A549 (cell line): ENCODE measurements around the gene RHBG. TPM values are rescaled to one million over a fixed set of nuclear protein-coding genes. Genes with fewer than 3 reads are reported as not detected.

Experiments
- ATAC-seq, 2 experiments: fragments of 200-7000 bp in 1 of 2; fragments of >200 bp in 1 of 2; cut with Nextera tagmentation in 1 of 2; cut with Tn5 transposase in 1 of 2; 3 replicates each; pipeline versions ENCODE4 v1.8.0 to v1.9.1; 2018 to 2020; ENCODE audit warnings: mild to moderate bottlenecking in 1 of 2, moderate library complexity in 1 of 2
- CTCF ChIA-PET: fragments of 300-600 bp; sonication (Branson Sonifier 250); formaldehyde crosslinking; extraction: SDS; loops from one replicate; lab custom pipeline; 2021; ENCODE audit warnings: antibody characterized with exemption, inconsistent platforms; lab: Yijun Ruan, JAX
- POLR2A ChIA-PET: fragments of 350-600 bp; formaldehyde crosslinking; extraction: SDS; loops from one replicate; lab custom pipeline; 2021; ENCODE audit warnings: antibody characterized with exemption, inconsistent platforms; lab: Yijun Ruan, JAX
- DNase-seq, 2 experiments: peaks; one replicate each; pipeline versions ENCODE4 v3.0.0 to v3.0.0-alpha.2; 2011 to 2016; ENCODE audit warnings: low read depth in 1 of 2, low spot score in 1 of 2
- FAIRE-seq: peaks from 2 replicates; lab custom pipeline; 2011; peaks lifted over from hg19 to GRCh38; lab: Jason Lieb, UNC
- H3K27ac ChIP-seq, 2 experiments: fragments of >200 bp; sonication (Bioruptor Twin); formaldehyde crosslinking; 3 replicates each; pipeline ENCODE4 v1.5.1; 2016 to 2017
- H3K4me1 ChIP-seq: fragments of >200 bp; sonication (Bioruptor Twin); formaldehyde crosslinking; 3 replicates; pipeline ENCODE4 v1.6.1; 2016
- H3K4me2 ChIP-seq: fragments of >200 bp; sonication (Bioruptor Twin); formaldehyde crosslinking; 3 replicates; pipeline ENCODE4 v1.6.1; 2016
- H3K4me3 ChIP-seq: fragments of >200 bp; sonication (Bioruptor Twin); formaldehyde crosslinking; 3 replicates; pipeline ENCODE4 v1.5.1; 2016
- H3K9me3 ChIP-seq: fragments of >200 bp; sonication (Bioruptor Twin); formaldehyde crosslinking; 3 replicates; pipeline ENCODE4 v1.6.1; 2016
- CHD2 ChIP-seq: fragments of 150-350 bp; IDR thresholded peaks from 2 replicates; pipeline ENCODE4 v1.6.1; 2014; ENCODE audit warnings: low read length; ENCODE audit not compliant: partially characterized antibody
- EHF ChIP-seq: fragments of 250-450 bp; sonication (Bioruptor Pico); IDR thresholded peaks from 2 replicates; pipeline ENCODE4 v1.5.0; 2020; ENCODE audit warnings: mild to moderate bottlenecking
- EHMT2 ChIP-seq: fragments of 200-600 bp; sonication (generic); IDR thresholded peaks from 2 replicates; pipeline ENCODE4 v1.6.1; 2016; ENCODE audit warnings: antibody characterized with exemption, low read depth, mild to moderate bottlenecking, moderate library complexity
- ESRRA ChIP-seq: fragments of 150-350 bp; IDR thresholded peaks from 2 replicates; pipeline ENCODE4 v1.6.1; 2014; ENCODE audit warnings: mild to moderate bottlenecking, low read length, borderline replicate concordance
- FOXS1 ChIP-seq: fragments of 250-450 bp; sonication (Bioruptor Pico); IDR thresholded peaks from 2 replicates; pipeline ENCODE4 v1.5.0; 2020; ENCODE audit warnings: mild to moderate bottlenecking, moderate library complexity
- HOXA7 ChIP-seq: fragments of 250-450 bp; sonication (Bioruptor Pico); IDR thresholded peaks from 2 replicates; pipeline ENCODE4 v1.5.0; 2020; ENCODE audit warnings: mild to moderate bottlenecking, moderate library complexity
- HOXB5 ChIP-seq: fragments of 250-450 bp; sonication (Bioruptor Pico); IDR thresholded peaks from 2 replicates; pipeline ENCODE4 v1.5.0; 2020; ENCODE audit warnings: mild to moderate bottlenecking, moderate library complexity
- MAFK ChIP-seq: fragments of 450-650 bp; IDR thresholded peaks from 2 replicates; pipeline ENCODE4 v1.6.1; 2014; ENCODE audit not compliant: partially characterized antibody
- NFE2L2 ChIP-seq: fragments of 150-350 bp; conservative IDR thresholded peaks from 2 replicates; pipeline ENCODE4 v1.6.1; 2014; ENCODE audit warnings: low read length
- PHF8 ChIP-seq: fragments of 200-600 bp; sonication (generic); IDR thresholded peaks from 2 replicates; pipeline ENCODE4 v1.6.1; 2016; ENCODE audit warnings: low read depth, mild to moderate bottlenecking, antibody characterized with exemption, moderate library complexity, borderline replicate concordance
- POLR2A ChIP-seq: IDR thresholded peaks from 2 replicates; pipeline ENCODE4 v1.6.1; 2012; ENCODE audit warnings: mild to moderate bottlenecking, low read length
- POLR2AphosphoS2 ChIP-seq: conservative IDR thresholded peaks from 2 replicates; pipeline ENCODE4 v1.6.1; 2012; ENCODE audit warnings: low read length, improper control_type of control experiment, inconsistent platforms
- RAD21 ChIP-seq, 2 experiments: fragments of >200 bp in 1 of 2; sonication (Bioruptor Twin) in 1 of 2; formaldehyde crosslinking in 1 of 2; IDR thresholded peaks in 1 of 2; conservative IDR thresholded peaks in 1 of 2; 2 replicates in 1 of 2; 3 replicates in 1 of 2; pipeline ENCODE4 v1.6.1; 2012 to 2018; ENCODE audit warnings: inconsistent platforms in 1 of 2
- RFX5 ChIP-seq: fragments of 450-650 bp; IDR thresholded peaks from 2 replicates; pipeline ENCODE4 v1.7.1; 2014; ENCODE audit warnings: antibody characterized with exemption, mild to moderate bottlenecking, moderate library complexity
- SMC3 ChIP-seq: fragments of >200 bp; sonication (Bioruptor Twin); formaldehyde crosslinking; IDR thresholded peaks from 3 replicates; pipeline ENCODE4 v1.6.1; 2018; ENCODE audit warnings: inconsistent platforms
- SREBF2 ChIP-seq: fragments of 450-650 bp; IDR thresholded peaks from 2 replicates; pipeline ENCODE4 v1.6.1; 2014; ENCODE audit warnings: mild to moderate bottlenecking, moderate library complexity
- TFCP2L1 ChIP-seq: fragments of 250-450 bp; sonication (Bioruptor Pico); IDR thresholded peaks from 2 replicates; pipeline ENCODE4 v1.5.0; 2021; ENCODE audit warnings: mild to moderate bottlenecking
- TP53 ChIP-seq: fragments of 250-450 bp; sonication (Bioruptor Pico); IDR thresholded peaks from 2 replicates; pipeline ENCODE4 v1.5.0; 2021; ENCODE audit warnings: mild to moderate bottlenecking, moderate library complexity
- ZC3H11A ChIP-seq: fragments of 450-650 bp; IDR thresholded peaks from 2 replicates; pipeline ENCODE4 v1.6.1; 2014; ENCODE audit warnings: antibody characterized with exemption, mild to moderate bottlenecking
- ZSCAN20 ChIP-seq: fragments of 250-450 bp; sonication (Bioruptor Pico); IDR thresholded peaks from 2 replicates; pipeline ENCODE4 v1.8.0; 2022; ENCODE audit warnings: mild to moderate bottlenecking, moderate library complexity
- WGBS: methylation state at CpG from one replicate; pipeline ENCODE4 v1.1.6; 2017; ENCODE audit errors: missing lambda C conversion rate; 5-methylcytosine and 5-hydroxymethylcytosine counted together
- polyA plus RNA-seq, 4 experiments: library from polyadenylated mRNA; depleted of rRNA in 3 of 4; stranded (reverse); fragments of >200 nt; fragmentation: RNase III in 1 of 4; extraction: RNeasy Plus Mini Kit Qiagen cat#74134 plus additional on column Dnase treatment in 1 of 4; gene quantifications; 2 replicates in 3 of 4; 3 replicates in 1 of 4; pipeline ENCODE4 v1.2.3, GENCODE V29; 2011 to 2017
- TF ChIP-seq, protein P1 (sequence below): fragments of >200 bp; sonication (Bioruptor Twin); formaldehyde crosslinking; IDR thresholded peaks from 3 replicates; pipeline ENCODE4 v1.5.1; 2016
- TF ChIP-seq, protein P2 (sequence below): IDR thresholded peaks from 2 replicates; pipeline ENCODE4 v1.6.1; 2012

RHBG gene
- polyA plus RNA-seq, 2 of the 4 experiments (the other 2 are of a cell fraction), result 0.06 TPM; not detected in 1

DNA sequence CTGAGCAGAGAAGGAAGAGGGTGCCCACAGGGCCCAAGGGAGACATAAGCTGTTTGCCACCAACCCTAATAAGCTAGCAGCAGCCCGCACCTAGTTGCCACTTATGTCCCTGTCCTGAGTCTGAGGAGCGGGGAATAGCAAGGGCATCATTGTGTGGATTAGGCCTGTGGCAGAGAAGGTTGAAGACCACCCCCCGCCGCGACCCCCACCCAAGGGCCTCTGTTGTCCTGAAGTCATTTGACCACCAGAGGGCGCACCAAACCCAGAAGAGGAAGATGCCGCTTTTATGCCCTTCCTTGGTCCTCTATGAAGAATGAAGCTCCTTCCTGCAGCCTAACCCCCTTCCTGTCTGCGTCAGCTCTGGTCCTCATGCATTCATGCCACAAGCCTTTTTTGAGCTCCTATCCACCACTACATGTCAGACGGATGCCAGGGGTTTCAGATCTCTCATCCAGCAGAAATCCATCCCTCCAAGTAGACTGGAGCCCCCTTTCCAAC, 16.6 kb downstream of the RHBG start:
- TF ChIP-seq HOXB5 (CRISPR knock-in tag), result no peak
- no peak for TF ChIP-seq POLR2A
- TF ChIP-seq, protein P1, sequence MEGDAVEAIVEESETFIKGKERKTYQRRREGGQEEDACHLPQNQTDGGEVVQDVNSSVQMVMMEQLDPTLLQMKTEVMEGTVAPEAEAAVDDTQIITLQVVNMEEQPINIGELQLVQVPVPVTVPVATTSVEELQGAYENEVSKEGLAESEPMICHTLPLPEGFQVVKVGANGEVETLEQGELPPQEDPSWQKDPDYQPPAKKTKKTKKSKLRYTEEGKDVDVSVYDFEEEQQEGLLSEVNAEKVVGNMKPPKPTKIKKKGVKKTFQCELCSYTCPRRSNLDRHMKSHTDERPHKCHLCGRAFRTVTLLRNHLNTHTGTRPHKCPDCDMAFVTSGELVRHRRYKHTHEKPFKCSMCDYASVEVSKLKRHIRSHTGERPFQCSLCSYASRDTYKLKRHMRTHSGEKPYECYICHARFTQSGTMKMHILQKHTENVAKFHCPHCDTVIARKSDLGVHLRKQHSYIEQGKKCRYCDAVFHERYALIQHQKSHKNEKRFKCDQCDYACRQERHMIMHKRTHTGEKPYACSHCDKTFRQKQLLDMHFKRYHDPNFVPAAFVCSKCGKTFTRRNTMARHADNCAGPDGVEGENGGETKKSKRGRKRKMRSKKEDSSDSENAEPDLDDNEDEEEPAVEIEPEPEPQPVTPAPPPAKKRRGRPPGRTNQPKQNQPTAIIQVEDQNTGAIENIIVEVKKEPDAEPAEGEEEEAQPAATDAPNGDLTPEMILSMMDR, result peak; percentile 95
- no peak for TF ChIP-seq POLR2AphosphoS2
- TF ChIP-seq ESRRA, result no peak
- peak; percentile 96 for TF ChIP-seq SMC3
- no peak for TF ChIP-seq PHF8
- no peak for TF ChIP-seq SREBF2
- TF ChIP-seq ZSCAN20 (CRISPR knock-in tag), result no peak
- peak; percentile 93 to 97 for TF ChIP-seq RAD21 (conservative IDR thresholded peaks at IDR 0.05 in 1 of 2, IDR thresholded peaks at IDR 0.05 in 1 of 2)
- TF ChIP-seq, protein P2, sequence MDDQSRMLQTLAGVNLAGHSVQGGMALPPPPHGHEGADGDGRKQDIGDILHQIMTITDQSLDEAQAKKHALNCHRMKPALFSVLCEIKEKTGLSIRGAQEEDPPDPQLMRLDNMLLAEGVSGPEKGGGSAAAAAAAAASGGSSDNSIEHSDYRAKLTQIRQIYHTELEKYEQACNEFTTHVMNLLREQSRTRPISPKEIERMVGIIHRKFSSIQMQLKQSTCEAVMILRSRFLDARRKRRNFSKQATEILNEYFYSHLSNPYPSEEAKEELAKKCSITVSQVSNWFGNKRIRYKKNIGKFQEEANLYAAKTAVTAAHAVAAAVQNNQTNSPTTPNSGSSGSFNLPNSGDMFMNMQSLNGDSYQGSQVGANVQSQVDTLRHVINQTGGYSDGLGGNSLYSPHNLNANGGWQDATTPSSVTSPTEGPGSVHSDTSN, result no peak
- TF ChIP-seq TFCP2L1 (CRISPR knock-in tag), result no peak
- TF ChIP-seq MAFK, result no peak
- no peak for TF ChIP-seq TP53
- no peak for TF ChIP-seq HOXA7 (CRISPR knock-in tag)
- TF ChIP-seq NFE2L2, result no peak
- TF ChIP-seq, all 56 proteins: peak for 3
- 2% methylated on average over 8 of the region's 9 CpGs for WGBS
- POLR2A ChIA-PET, result interaction anchor here (1.0 kb wide), 3 partner anchors 36 to 72 kb away, joined by 3 to 7 read pairs (median 5); no protein-coding TSS in a partner anchor
- peak overlapping the region; percentile 13 to 29; a peak in 1 of 6 replicates for H3K27ac ChIP-seq
- peak; percentile 55 to 70; a peak in 5 of 6 replicates for ATAC-seq
- no peak overlapping the region for H3K4me2 ChIP-seq
- no peak for FAIRE-seq
- H3K4me3 ChIP-seq, result no peak overlapping the region
- no peaks in the 10 kb centered on the region for H3K9me3 ChIP-seq
- CTCF ChIA-PET, result interaction anchor here (0.6 to 31.5 kb wide), 64 partner anchors 21 to 400 kb away, joined by 3 to 543 read pairs (median 4); partner anchors contain the start of genes HAPLN2, MEF2D, NAXE and RHBG
- no peaks in the 10 kb centered on the region for H3K4me1 ChIP-seq
- DNase-seq, result peak; percentile 70 to 75

DNA sequence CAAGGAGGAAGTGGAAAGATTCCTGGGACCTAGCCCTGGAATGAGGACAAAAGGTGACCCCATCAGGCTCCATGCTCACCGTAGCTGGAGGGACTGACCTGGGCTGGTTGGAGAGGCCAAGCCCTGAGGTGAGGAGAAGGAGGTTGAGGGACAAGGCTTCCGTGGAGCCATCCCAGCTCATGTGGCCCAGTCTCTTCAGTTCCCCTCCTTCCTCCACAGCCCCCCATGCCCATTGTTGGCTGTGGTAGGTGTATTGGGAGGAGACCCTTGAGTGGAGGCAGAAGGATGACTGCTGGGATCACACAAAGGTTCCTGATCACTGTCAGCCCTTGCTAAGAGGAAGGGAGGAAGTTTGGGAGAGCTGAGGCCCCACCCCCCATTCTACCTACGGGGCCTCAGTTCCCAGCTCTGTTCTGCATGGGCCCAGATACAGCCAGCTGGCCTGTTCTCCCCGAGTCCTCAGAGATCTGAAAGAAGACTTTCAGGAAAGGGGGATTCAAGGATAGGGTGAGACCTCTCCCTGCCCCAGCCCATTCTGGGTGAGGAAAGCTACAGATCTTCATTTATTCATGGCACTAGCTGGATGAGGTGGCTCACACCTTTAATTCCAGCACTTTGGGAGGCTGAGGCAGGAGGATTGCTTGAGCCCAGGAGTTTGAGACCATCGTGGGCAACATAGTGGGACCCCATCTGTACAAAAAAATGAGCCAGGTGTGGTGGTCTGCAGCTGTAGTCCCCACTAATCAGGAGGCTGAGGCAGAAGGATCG, 17.3 kb downstream of the RHBG start:
- H3K9me3 ChIP-seq, result no peaks in the 10 kb centered on the region
- POLR2A ChIA-PET, result interaction anchor here (1.0 kb wide), 3 partner anchors 35 to 71 kb away, joined by 3 to 7 read pairs (median 5); no protein-coding TSS in a partner anchor
- no peak for ATAC-seq

More for the DNA sequence above, 17.3 kb downstream of the RHBG start:
- 59% methylated on average over 6 of the region's 6 CpGs for WGBS
- Histone ChIP-seq H3K4me2 (no peak overlapping the region), H3K27ac (no peak overlapping the region), H3K4me1 (no peaks in the 10 kb centered on the region), H3K4me3 (no peak overlapping the region)
- TF ChIP-seq FOXS1 (CRISPR knock-in tag) (no peak), EHMT2 (no peak), CHD2 (no peak), RFX5 (no peak), EHF (no peak), ZC3H11A (no peak)
- CTCF ChIA-PET, result interaction anchor here (0.6 to 31.5 kb wide), 63 partner anchors 20 to 399 kb away, joined by 3 to 543 read pairs (median 5); partner anchors contain the start of genes HAPLN2, MEF2D, NAXE and RHBG
- FAIRE-seq, result no peak
- DNase-seq, result no peak
